Breast epithelium (tissue), 3 donors: Measurements from ENCODE around the gene LRRTM4.
"Not testable (repeated sequence)": the region's sequence is repeated elsewhere in the genome, so short reads cannot be mapped to it uniquely, and the experiment has no call there.

Experiments used
- CTCF ChIP-seq, 3 donors: fragments of 450-650 bp; IDR thresholded peaks; one replicate each; pipeline ENCODE4 v1.5.1; 2016 to 2017; ENCODE audit warnings: antibody characterized with exemption in 3 of 3, mild to moderate bottlenecking in 3 of 3, moderate library complexity in 3 of 3
- POLR2A ChIP-seq: fragments of 450-650 bp; IDR thresholded peaks from one replicate; pipeline ENCODE4 v1.6.1; 2016; ENCODE audit warnings: antibody characterized with exemption, mild to moderate bottlenecking, moderate library complexity
- POLR2AphosphoS5 ChIP-seq, 3 donors: sonication (generic); formaldehyde crosslinking; IDR thresholded peaks; one replicate each; pipeline ENCODE4 v1.6.1; 2017; ENCODE audit warnings: antibody characterized with exemption in 3 of 3

DNA sequence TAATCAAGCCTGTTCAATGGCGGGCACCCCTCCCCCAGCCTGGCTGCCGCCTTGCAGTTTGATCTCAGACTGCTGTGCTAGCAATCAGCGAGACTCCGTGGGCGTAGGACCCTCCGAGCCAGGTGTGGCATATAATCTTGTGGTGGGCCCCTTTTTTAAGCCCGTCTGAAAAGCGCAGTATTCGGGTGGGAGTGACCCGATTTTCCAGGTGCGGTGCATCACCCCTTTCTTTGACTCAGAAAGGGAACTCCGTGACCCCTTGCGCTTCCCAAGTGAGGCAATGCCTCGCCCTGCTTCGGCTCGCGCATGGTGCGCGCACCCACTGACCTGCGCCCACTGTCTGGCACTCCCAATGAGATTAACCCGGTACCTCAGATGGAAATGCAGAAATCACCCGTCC, 740.9 kb downstream of the LRRTM4 start:
- TF ChIP-seq CTCF (IDR thresholded peaks at IDR 0.05); POLR2A; POLR2AphosphoS5 (IDR thresholded peaks at IDR 0.05): not testable (repeated sequence)
